ENCODE data around the gene GLYATL3. TPM values are rescaled to one million over a fixed set of nuclear protein-coding genes. Genes with fewer than 3 reads are reported as not detected.
A peak's percentile ranks its signal among the peaks of the same experiment; 100 is the strongest.

GLYATL3 gene
- total RNA-seq, 4 donors from 2014 or later = not detected

- intact Hi-C loops (cut with DNase I; ENCODE audit: low total_unique reads) (no loop called here), in situ Hi-C loops (cut with MboI; ENCODE audit: low sequenced_read_pairs in 4 of 4) (no loop called here)
- ATAC-seq (no peak), DNase-seq (no peak)
- Histone ChIP-seq H3K4me1 (no peaks in the 10 kb centered on the region), H3K9me3 (no peaks in the 10 kb centered on the region), H3K36me3 (no peaks in the 10 kb centered on the region), H3K27ac (peak overlapping the region in 1 of 4 donors; percentile 27), H3K4me3 (no peak overlapping the region), H3K27me3 (no peaks in the 10 kb centered on the region)
- TF ChIP-seq POLR2A (IDR thresholded peaks at IDR 0.05) = no peak
- peak in 1 of 5 experiments; percentile 9 for TF ChIP-seq CTCF (IDR thresholded peaks at IDR 0.05 in 4 of 5, conservative IDR thresholded peaks at IDR 0.05 in 1 of 5)
Observed at GRCh38 chr6:49570474-49571079, 70.9 kb downstream of the GLYATL3 start.

DNA sequence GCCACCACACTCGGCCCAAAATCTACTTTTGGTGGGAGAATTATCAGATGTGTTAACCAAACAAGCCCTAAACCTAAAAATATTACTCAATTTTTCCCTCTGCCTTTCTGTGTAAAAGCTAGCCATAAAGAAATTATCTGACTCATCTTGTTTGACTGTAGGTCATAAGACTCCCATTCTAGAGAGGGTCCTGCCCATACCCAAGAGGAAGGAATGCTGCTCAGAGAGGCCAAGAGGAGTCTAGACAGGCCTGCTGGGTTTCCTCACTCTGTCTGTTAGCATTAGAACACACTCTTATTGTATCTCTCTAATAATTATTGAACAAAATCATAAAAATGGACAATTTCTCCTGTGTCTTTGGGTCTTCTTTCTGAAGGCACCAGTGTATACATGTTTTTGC, 76.9 kb downstream of the GLYATL3 start:
- Histone ChIP-seq H3K27ac (no peak overlapping the region), H3K4me1 (no peaks in the 10 kb centered on the region), H3K36me3 (no peaks in the 10 kb centered on the region), H3K27me3 (no peaks in the 10 kb centered on the region), H3K4me3 (no peak overlapping the region), H3K9me3 (no peaks in the 10 kb centered on the region)
- intact Hi-C loops (cut with DNase I; ENCODE audit: low total_unique reads) = no loop called here
- no peak for DNase-seq
- no peak for ATAC-seq
- in situ Hi-C loops (cut with MboI; ENCODE audit: low sequenced_read_pairs in 4 of 4) = no loop called here
- TF ChIP-seq POLR2A (IDR thresholded peaks at IDR 0.05) = no peak
- no peak for TF ChIP-seq CTCF (IDR thresholded peaks at IDR 0.05 in 4 of 5, conservative IDR thresholded peaks at IDR 0.05 in 1 of 5)

Other genes with a start within 250 kb of the GLYATL3 start
- 10 to 100 TPM in 3 of 4 donors, 1 to 10 TPM in 1; 6.7 to 16.9 (median 14.4) TPM for gene MMUT, start 36.7 kb upstream of the GLYATL3 start, total RNA-seq
- 1 to 10 TPM; 1.3 to 5.0 (median 3.5) TPM for gene CENPQ, start 36.6 kb upstream of the GLYATL3 start, total RNA-seq
- gene C6orf141, start 50.7 kb downstream of the GLYATL3 start, total RNA-seq = 1 to 10 TPM in 3 of 4 donors, not detected in 1; 1.0 to 7.8 (median 1.5) TPM
- gene RHAG, start 136.9 kb downstream of the GLYATL3 start, total RNA-seq = under 1 TPM in 1 of 4 donors, not detected in 3; 0.26 TPM
- not detected for gene CRISP2, start 213.6 kb downstream of the GLYATL3 start, total RNA-seq
- not detected for gene CRISP3, start 244.5 kb downstream of the GLYATL3 start, total RNA-seq